KBM-7 (cell line): ENCODE data around the gene HSPBAP1.

Experiments used
- DNase-seq: peaks from one replicate; pipeline ENCODE4 v3.0.0-alpha.2; 2015
- in situ Hi-C: fragments of 300-500 bp; cut with MboI; formaldehyde crosslinking; loops from 2 replicates; pipeline ENCODE4 v1.14.3; 2020; ENCODE audit warnings: low sequenced_read_pairs, low pct_unique_long_range_greater_than_20kb, mixed read lengths

The HSPBAP1 gene

DNA sequence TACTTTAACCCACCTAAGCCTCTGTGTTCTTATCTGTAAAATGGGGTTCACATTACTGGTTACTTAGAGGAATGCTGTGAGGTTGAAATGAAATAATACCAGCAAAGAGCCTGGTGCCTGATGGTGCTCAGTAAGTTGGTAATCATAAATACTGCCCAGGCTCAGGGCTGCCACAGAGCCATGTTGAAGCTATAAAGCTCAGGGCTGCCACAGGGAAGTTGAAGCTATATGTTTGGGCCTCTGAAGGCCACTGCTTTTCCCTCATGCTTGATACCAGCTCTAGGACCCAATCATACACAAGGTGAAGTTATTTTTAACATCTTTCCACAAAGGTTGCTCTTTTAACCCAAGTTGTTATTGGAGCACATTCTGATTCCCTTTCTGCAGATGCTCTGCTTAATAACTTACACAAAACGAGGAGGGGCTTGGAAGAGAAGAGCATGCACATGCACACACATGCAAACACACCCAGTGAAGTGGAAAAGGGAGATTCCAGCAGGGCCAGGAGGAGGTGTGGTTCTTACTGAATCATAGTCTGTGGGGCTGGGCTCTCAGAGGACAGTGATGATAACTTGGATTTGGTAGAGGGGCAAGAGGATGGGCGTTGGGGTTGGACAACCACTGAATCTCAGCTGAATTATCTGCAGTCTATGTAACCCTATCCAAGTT is 95.5 kb downstream of the HSPBAP1 start:
- no peak for DNase-seq
- in situ Hi-C loops: no loop called here

GRCh38 chr3:122695927-122696561 is 97.6 kb downstream of the HSPBAP1 start:
- no peak for DNase-seq
- in situ Hi-C loops: no loop called here

- in situ Hi-C loops: no loop called here
- DNase-seq: no peak
These were observed 98.7 kb downstream of the HSPBAP1 start for GRCh38 chr3:122694966-122695365.

- no peak for DNase-seq
- in situ Hi-C loops: no loop called here
These were observed 101.0 kb downstream of the HSPBAP1 start for GRCh38 chr3:122692674-122693073.

DNA sequence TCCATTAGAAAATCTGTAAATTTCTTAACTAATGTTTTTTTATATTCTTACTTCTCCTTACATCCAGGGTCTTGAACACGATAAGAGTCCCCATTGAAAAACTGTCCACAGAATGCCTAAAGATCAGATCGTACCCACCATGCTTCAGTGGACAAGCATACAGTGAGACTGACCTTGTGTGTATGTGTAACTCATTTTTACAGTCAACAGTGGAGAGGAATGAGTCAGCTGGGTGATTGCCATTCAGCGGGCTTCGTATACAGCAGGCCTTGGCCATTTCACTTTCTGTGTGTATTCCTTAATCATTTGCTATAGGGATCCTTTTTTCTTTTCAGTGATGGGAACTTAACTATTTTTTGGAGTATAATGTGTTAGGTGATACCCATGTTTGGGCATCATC is 102.4 kb downstream of the HSPBAP1 start:
- in situ Hi-C loops: no loop called here
- no peak for DNase-seq

DNA sequence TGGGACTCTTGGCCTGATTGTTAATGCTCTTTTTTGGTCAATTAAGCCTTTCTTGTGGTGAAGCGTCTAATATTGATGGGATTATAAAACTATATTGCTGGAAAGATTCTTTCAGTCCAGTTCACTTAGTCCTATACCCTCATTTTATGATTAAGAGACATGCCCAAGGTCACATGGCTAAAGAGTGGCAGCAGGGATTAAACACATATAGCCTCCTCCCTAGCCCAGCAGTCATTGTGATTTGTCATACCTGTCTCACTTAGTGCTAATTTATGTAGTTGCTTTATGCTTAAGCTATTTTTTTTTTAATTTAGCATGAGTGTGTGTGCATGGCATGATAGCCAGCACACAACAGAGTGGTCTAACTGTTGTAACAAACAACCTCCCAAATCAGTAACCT is 103.5 kb downstream of the HSPBAP1 start:
- DNase-seq: no peak
- in situ Hi-C loops: no loop called here
